PFSK-1 (cell line): ENCODE data around the gene LASP1.

Experiments used
- FOXP2 ChIP-seq: optimal IDR thresholded peaks from 2 replicates; pipeline ENCODE3; 2011; ENCODE audit warnings: borderline replicate concordance, control low read depth, inconsistent platforms; ENCODE audit not compliant: insufficient read depth; ENCODE audit errors: extremely low read length, extremely low read depth
- POLR2AphosphoS5 ChIP-seq: IDR thresholded peaks from 2 replicates; pipeline ENCODE4 v1.6.1; 2012; ENCODE audit warnings: low read depth, mild to moderate bottlenecking, control low read depth, low read length, moderate library complexity
- REST ChIP-seq, 2 experiments: IDR thresholded peaks; 2 replicates each; pipeline versions ENCODE4 v1.6.1 to v1.8.0; 2011 to 2012; ENCODE audit warnings: low read depth in 2 of 2, low read length in 2 of 2, control low read depth in 1 of 2, inconsistent platforms in 1 of 2, mild to moderate bottlenecking in 1 of 2, moderate library complexity in 1 of 2; ENCODE audit not compliant: insufficient read depth in 1 of 2
- SIN3A ChIP-seq: IDR thresholded peaks from 2 replicates; pipeline ENCODE4 v1.6.1; 2012; ENCODE audit warnings: mild to moderate bottlenecking, low read length, moderate library complexity, borderline replicate concordance; ENCODE audit not compliant: insufficient read depth
- TAF1 ChIP-seq: IDR thresholded peaks from 2 replicates; pipeline ENCODE4 v1.6.1; 2012; ENCODE audit warnings: low read length, control low read depth, borderline replicate concordance; ENCODE audit not compliant: insufficient read depth

LASP1 gene

DNA sequence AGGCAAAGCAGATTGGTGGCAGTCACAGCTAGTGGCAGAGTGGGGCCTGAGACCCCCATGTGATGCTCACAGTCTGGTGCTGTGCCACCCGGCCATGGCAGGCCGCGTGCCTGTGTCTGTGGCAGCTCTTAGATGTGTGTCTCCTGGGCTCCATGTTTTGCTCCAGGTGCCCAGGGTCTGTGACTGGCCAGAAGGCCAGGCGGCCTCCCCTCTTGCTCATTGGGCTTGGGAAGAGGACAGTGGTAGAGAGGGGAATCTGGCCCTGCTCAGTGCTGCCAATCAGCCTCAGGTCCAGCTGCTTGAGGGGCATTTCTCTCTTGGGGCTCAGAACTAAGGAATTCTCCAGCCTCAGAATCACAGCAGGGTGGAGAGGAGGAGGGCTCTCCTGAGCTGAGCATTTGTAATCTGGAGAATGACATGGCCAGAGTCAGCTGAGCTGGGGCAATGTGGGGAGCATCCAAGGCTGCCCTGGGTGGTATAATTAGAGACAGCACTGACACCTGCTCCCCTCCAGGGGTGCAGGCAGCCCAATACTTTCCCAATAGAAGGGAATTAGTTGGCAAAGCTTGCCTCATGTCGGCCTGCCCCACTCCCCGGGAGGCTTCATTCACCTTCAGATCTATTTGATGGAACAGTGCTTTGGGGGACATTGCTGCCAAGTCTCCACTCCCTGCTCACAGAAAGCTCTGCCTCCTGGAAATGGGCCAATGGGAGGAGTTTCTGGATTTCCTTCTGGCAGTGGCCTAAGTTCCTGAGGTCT is 52.9 kb downstream of the LASP1 start:
- no peak for TF ChIP-seq SIN3A
- no peak for TF ChIP-seq FOXP2
- no peak for TF ChIP-seq REST (IDR thresholded peaks at IDR 0.05; ENCODE audit: insufficient read depth in 1 of 2, low read depth in 2 of 2, low read length in 2 of 2)
- no peak for TF ChIP-seq POLR2AphosphoS5
- no peak for TF ChIP-seq TAF1

DNA sequence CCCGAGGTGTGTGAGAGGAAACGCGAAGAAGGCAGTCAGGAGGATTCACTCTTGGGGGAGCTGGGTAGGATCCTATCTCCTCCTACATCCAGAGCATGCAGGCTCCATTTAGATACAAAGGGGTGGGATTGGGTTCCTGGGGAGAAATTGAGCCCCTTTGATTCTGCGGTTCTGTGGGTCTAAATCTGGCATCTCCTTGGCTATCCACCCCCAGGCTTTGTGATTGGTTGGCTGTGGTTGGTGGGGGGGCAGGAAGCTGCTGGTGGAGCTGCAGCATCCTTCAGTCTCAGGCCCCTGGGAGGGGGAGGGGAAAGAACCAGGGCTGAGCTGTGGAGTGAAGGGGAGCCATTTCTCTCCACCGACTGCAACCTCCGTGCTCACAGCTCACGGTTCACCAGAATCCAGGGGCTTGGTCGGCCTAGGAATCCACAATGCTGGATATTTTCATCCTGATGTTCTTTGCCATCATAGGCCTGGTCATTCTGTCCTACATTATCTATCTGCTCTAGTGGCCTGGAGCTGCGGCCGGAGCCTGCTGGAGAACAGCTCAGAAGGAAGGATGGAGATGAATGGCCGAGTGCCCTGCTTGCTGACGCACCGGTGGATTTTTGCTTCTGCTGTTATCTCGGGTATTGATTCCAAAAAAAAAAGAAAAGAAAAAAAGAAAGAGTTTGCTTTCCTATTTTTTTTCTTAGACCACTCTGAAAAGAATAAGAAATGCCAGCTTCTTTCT is 55.6 kb downstream of the LASP1 start, which contains the start of gene LASP1NB:
Gene LASP1NB (plus strand): TSS at position 352 of the 733 bp plus-strand sequence.
- TF ChIP-seq FOXP2 (no peak), REST (IDR thresholded peaks at IDR 0.05; ENCODE audit: insufficient read depth in 1 of 2, low read depth in 2 of 2, low read length in 2 of 2) (no peak), SIN3A (no peak), TAF1 (no peak), POLR2AphosphoS5 (no peak)

DNA sequence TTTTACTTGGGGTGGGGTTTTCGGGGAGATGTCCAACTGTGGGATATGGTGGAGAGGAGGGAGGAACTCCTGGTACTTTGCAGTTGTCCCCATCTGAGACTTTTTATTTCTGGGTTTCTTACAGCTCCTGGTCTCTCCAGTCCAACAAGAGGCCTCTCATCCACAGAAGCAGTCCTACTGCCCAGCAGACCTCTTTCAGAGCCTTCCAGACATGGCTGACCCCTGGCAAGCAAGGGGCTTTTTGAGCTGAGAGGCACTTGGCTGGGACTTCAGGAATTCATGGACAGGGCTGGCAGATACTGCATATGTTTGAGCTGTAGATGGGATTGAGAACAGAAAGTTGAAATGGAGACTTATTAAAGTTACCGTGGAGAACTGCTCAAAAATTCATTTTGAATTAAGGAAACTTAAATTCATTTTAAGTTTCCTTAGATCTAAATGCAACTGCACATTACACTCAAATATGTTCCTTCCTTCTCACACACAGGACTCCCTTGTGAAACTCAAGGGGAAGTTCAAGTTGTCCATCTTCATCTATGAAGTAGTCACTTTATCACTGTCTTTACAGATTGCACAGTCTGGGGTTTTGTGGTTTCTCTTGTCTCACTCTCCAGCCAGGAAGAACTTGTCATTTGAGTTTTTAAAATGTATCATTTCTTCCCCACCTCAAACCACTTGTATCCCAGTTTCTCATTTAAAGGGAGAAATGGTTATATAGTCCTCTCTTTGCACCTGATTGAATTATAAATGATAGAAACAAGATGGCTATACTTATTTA is 56.6 kb downstream of the LASP1 start:
- TF ChIP-seq TAF1: no peak
- TF ChIP-seq FOXP2: no peak
- TF ChIP-seq POLR2AphosphoS5: no peak
- no peak for TF ChIP-seq REST (IDR thresholded peaks at IDR 0.05; ENCODE audit: insufficient read depth in 1 of 2, low read depth in 2 of 2, low read length in 2 of 2)
- no peak for TF ChIP-seq SIN3A

GRCh38 chr17:38939987-38940386 is 70.1 kb downstream of the LASP1 start:
- TF ChIP-seq REST (IDR thresholded peaks at IDR 0.05; ENCODE audit: insufficient read depth in 1 of 2, low read depth in 2 of 2, low read length in 2 of 2) (no peak), POLR2AphosphoS5 (no peak), SIN3A (no peak), FOXP2 (no peak), TAF1 (no peak)
